ENCODE data around the gene SLC26A1.

DNA sequence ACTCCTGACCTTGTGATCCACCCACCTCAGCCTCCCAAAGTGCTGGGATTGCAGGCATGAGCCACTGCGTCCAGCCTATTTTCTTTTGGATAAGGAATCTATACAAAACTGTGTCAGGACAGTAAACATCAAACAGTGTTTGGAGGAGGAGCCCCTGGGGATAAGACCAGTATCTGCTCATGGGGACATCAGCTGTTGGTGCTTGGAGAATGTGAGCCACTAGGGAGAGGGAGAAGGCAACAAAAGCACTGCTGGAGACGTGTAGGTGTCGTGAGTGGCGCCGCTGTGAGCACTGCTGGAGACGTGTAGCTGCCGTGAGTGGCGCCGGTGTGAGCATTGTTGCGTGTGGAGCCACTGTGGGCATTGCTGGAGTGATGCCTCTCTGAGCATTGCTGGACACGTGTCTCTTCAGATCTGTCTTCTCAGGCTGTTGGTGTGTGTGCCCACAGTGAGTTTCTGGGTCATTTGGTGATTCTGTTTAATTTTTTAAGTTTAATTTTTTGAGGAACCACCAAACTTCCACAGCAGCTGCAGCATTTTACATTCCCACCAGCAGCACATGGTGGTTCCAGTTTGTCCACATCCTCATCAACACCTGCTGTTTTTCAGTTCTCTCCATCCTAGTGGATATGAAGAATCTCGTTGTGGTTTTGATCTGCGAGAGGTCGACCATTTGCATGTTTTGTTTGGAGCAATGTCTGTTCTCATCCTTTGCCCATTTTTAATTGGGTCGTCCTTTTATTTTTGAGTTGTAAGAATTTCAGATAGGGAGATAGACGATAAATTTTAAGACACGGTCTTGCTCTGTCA, 38.8 kb downstream of the SLC26A1 start:
- TF ChIP-seq, protein P1, sequence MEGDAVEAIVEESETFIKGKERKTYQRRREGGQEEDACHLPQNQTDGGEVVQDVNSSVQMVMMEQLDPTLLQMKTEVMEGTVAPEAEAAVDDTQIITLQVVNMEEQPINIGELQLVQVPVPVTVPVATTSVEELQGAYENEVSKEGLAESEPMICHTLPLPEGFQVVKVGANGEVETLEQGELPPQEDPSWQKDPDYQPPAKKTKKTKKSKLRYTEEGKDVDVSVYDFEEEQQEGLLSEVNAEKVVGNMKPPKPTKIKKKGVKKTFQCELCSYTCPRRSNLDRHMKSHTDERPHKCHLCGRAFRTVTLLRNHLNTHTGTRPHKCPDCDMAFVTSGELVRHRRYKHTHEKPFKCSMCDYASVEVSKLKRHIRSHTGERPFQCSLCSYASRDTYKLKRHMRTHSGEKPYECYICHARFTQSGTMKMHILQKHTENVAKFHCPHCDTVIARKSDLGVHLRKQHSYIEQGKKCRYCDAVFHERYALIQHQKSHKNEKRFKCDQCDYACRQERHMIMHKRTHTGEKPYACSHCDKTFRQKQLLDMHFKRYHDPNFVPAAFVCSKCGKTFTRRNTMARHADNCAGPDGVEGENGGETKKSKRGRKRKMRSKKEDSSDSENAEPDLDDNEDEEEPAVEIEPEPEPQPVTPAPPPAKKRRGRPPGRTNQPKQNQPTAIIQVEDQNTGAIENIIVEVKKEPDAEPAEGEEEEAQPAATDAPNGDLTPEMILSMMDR (IDR thresholded peaks at IDR 0.05; ENCODE audit: extremely low read depth in 1 of 2, insufficient read depth in 1 of 2, low read depth in 1 of 2, low read length in 2 of 2), result no peak
- TF ChIP-seq POLR2AphosphoS5 (IDR thresholded peaks at IDR 0.05; ENCODE audit: insufficient read depth, low read depth, low read length) (no peak), JUN (IDR thresholded peaks at IDR 0.05; ENCODE audit: borderline replicate concordance, insufficient read depth, insufficient read length, low read depth) (no peak), POLR2A (IDR thresholded peaks at IDR 0.05; ENCODE audit: low read depth, low read length) (no peak), EZH2 (IDR thresholded peaks at IDR 0.05; ENCODE audit: borderline replicate concordance, low read depth, low read length, severe bottlenecking) (no peak), GATA2 (IDR thresholded peaks at IDR 0.05; ENCODE audit: insufficient read depth, insufficient read length, low read depth, low read length) (no peak), MYC (IDR thresholded peaks at IDR 0.05; ENCODE audit: low read depth, low read length) (no peak)
- TF ChIP-seq, protein P2, sequence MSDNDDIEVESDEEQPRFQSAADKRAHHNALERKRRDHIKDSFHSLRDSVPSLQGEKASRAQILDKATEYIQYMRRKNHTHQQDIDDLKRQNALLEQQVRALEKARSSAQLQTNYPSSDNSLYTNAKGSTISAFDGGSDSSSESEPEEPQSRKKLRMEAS (IDR thresholded peaks at IDR 0.05; ENCODE audit: insufficient read depth, insufficient read length), result no peak

Data from endothelial cell of umbilical vein (primary cell).